ENCODE data around the gene RHOBTB1. TPM values are rescaled to one million over a fixed set of nuclear protein-coding genes. Genes with fewer than 3 reads are reported as not detected.

RHOBTB1 gene
- total RNA-seq, 1 donor from 2014 or later: 14.4 TPM

DNA sequence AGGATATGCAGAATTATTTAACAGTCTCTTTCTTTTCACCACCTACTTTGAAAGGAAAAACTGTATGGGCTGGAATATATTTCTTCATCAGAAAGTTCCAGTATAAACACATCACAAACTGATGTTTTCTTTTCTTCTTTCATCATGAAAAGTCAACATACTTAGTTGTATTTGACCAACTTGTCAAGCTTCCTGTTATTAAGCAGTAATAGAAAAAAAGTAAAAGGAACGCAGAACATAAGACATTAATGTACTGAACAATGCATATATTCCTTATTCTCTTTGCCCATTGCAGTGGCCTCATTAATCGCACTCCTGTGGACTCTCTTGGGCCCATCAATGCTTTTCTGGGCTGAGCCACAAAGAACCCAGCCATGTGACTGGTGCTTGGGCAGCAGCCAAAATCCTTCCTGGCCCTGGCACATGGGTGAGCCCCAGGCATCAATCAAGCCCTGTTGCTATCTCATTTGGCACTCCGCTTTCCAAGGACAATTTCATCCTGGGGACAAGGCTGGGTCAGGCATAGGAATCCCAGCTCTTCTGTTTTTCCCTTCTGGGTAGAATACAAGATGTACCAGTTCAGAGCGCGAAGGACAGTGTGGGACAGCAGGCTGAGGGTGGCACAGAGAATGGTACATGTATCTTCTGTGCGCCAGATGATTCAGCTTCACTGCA, 42.3 kb downstream of the RHOBTB1 start:
- Mint-ChIP-seq H3K4me1 (ENCODE audit: low read depth, unreplicated experiment) (no peaks in the 10 kb centered on the region), H3K27me3 (ENCODE audit: unreplicated experiment) (no peaks in the 10 kb centered on the region), H3K4me3 (ENCODE audit: unreplicated experiment) (no peak overlapping the region), H3K36me3 (ENCODE audit: unreplicated experiment) (no peaks in the 10 kb centered on the region), H3K27ac (ENCODE audit: unreplicated experiment) (no peak overlapping the region), H3K9me3 (ENCODE audit: unreplicated experiment) (no peaks in the 10 kb centered on the region)
- TF ChIP-seq, protein P1, sequence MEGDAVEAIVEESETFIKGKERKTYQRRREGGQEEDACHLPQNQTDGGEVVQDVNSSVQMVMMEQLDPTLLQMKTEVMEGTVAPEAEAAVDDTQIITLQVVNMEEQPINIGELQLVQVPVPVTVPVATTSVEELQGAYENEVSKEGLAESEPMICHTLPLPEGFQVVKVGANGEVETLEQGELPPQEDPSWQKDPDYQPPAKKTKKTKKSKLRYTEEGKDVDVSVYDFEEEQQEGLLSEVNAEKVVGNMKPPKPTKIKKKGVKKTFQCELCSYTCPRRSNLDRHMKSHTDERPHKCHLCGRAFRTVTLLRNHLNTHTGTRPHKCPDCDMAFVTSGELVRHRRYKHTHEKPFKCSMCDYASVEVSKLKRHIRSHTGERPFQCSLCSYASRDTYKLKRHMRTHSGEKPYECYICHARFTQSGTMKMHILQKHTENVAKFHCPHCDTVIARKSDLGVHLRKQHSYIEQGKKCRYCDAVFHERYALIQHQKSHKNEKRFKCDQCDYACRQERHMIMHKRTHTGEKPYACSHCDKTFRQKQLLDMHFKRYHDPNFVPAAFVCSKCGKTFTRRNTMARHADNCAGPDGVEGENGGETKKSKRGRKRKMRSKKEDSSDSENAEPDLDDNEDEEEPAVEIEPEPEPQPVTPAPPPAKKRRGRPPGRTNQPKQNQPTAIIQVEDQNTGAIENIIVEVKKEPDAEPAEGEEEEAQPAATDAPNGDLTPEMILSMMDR (IDR thresholded peaks at IDR 0.05; ENCODE audit: partially characterized antibody, unreplicated experiment): no peak
- no peak for DNase-seq

DNA sequence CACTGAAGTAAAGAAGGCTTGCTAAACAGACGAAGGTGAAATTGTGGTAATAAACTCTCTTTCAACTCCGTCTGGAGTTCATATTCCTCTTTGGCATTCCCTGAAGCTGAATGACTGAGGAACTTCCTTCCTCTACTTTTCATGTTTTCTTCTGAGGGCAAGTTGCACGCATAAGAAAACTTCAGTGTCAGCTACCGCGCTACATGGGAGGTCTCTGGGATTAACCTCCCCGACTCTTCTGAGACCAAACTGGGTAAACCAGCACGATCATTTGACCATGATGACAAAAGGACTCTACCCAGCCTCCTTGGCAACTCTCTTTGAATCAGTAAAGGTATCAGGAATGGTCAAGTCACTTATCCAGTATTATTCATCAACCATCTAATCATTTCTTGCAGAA, 44.7 kb downstream of the RHOBTB1 start:
- no peaks in the 10 kb centered on the region for H3K36me3 Mint-ChIP-seq (ENCODE audit: unreplicated experiment)
- DNase-seq: no peak
- H3K27ac Mint-ChIP-seq (ENCODE audit: unreplicated experiment): no peak overlapping the region
- H3K9me3 Mint-ChIP-seq (ENCODE audit: unreplicated experiment): no peaks in the 10 kb centered on the region
- no peaks in the 10 kb centered on the region for H3K27me3 Mint-ChIP-seq (ENCODE audit: unreplicated experiment)
- no peak overlapping the region for H3K4me3 Mint-ChIP-seq (ENCODE audit: unreplicated experiment)
- TF ChIP-seq, protein P1 (IDR thresholded peaks at IDR 0.05; ENCODE audit: partially characterized antibody, unreplicated experiment): no peak
- H3K4me1 Mint-ChIP-seq (ENCODE audit: low read depth, unreplicated experiment): no peaks in the 10 kb centered on the region

DNA sequence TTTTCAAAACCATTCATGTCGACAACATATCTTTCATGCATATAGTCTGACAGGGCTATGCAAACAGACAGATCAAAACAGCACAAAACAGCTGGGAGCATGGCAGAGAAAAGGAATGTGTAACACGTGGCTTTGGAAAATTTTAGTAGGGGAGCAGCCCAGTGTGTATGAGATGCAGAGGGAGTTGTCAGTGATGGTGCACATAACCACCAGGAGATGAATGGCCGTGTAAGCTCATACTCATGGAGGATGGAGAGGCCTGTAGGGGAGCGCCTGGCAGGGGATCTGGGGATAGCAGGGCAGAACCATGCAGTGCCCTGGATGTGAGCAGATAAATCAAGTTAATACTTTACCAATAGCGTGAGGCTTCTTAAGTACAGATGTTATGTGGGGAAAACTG, 45.7 kb downstream of the RHOBTB1 start:
- TF ChIP-seq, protein P1 (IDR thresholded peaks at IDR 0.05; ENCODE audit: partially characterized antibody, unreplicated experiment): no peak
- H3K4me1 Mint-ChIP-seq (ENCODE audit: low read depth, unreplicated experiment): no peaks in the 10 kb centered on the region
- H3K4me3 Mint-ChIP-seq (ENCODE audit: unreplicated experiment): no peak overlapping the region
- no peak for DNase-seq
- H3K27ac Mint-ChIP-seq (ENCODE audit: unreplicated experiment): no peak overlapping the region
- no peaks in the 10 kb centered on the region for H3K27me3 Mint-ChIP-seq (ENCODE audit: unreplicated experiment)
- no peaks in the 10 kb centered on the region for H3K9me3 Mint-ChIP-seq (ENCODE audit: unreplicated experiment)
- no peaks in the 10 kb centered on the region for H3K36me3 Mint-ChIP-seq (ENCODE audit: unreplicated experiment)

DNA sequence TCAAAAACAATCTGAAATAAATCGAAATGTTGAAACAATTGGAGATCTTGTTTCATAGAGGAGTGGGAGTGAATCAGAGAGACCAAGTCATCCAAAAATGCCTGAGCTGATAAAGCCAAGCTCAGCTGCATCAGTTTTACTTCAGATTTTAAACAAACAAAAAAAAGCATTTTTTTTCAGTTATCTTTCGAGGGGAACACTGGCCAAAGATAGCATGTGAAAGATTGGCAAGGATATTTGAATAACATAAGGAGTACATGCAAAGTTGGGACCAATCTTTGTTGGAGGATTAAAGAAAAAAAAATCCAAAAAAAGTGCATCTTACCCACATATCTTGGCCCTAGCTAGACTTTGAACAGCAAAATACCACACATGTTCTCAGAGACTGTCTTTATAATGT, 47.2 kb downstream of the RHOBTB1 start:
- Mint-ChIP-seq H3K4me1 (ENCODE audit: low read depth, unreplicated experiment) (no peaks in the 10 kb centered on the region), H3K27me3 (ENCODE audit: unreplicated experiment) (no peaks in the 10 kb centered on the region), H3K9me3 (ENCODE audit: unreplicated experiment) (no peaks in the 10 kb centered on the region), H3K4me3 (ENCODE audit: unreplicated experiment) (no peak overlapping the region), H3K36me3 (ENCODE audit: unreplicated experiment) (no peaks in the 10 kb centered on the region), H3K27ac (ENCODE audit: unreplicated experiment) (no peak overlapping the region)
- TF ChIP-seq, protein P1 (IDR thresholded peaks at IDR 0.05; ENCODE audit: partially characterized antibody, unreplicated experiment): no peak
- DNase-seq: no peak

DNA sequence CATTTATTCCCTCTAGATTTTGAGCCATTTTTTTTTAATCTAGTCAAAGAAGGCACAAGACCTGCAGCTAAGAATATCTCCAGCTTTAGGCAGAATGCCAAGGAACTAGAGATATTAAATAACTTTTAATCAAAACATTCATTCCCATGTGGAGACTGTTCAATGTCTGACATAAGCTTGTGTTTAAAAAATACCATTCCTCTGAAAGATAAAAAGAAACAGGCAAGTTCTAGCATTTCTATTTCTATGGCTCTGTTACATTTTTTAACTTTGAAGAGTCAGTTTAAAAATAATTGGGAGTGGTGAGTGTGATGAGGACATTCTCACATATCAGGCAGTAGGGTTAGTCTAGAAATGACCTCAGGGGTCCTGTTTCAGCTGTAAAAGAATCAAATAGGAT, 48.0 kb downstream of the RHOBTB1 start:
- Mint-ChIP-seq H3K27me3 (ENCODE audit: unreplicated experiment) (no peaks in the 10 kb centered on the region), H3K4me1 (ENCODE audit: low read depth, unreplicated experiment) (no peaks in the 10 kb centered on the region), H3K36me3 (ENCODE audit: unreplicated experiment) (no peaks in the 10 kb centered on the region), H3K4me3 (ENCODE audit: unreplicated experiment) (no peak overlapping the region), H3K27ac (ENCODE audit: unreplicated experiment) (no peak overlapping the region), H3K9me3 (ENCODE audit: unreplicated experiment) (no peaks in the 10 kb centered on the region)
- DNase-seq: no peak
- TF ChIP-seq, protein P1 (IDR thresholded peaks at IDR 0.05; ENCODE audit: partially characterized antibody, unreplicated experiment): no peak
